HG03108 (cell line): Measurements from ENCODE around the gene WLS.
A peak's percentile ranks its signal among the peaks of the same experiment; 100 is the strongest.
"Not testable (repeated sequence)": the region's sequence is repeated elsewhere in the genome, so short reads cannot be mapped to it uniquely, and the experiment has no call there.

Experiments used
- ATAC-seq: cut with Tn5 transposase; IDR thresholded peaks from one replicate; pipeline ENCODE4 v1.9.1; 2021; ENCODE audit warnings: moderate library complexity; ENCODE audit not compliant: unreplicated experiment

The WLS gene

GRCh38 chr1:68171795-68172194 lies 60.5 kb downstream of the WLS start:
- ATAC-seq, result not testable (repeated sequence)

- no peak for ATAC-seq
Measured at GRCh38 chr1:68168545-68169171, 63.7 kb downstream of the WLS start.

- ATAC-seq, result no peak
Measured at GRCh38 chr1:68167211-68167610, 65.1 kb downstream of the WLS start.

GRCh38 chr1:68166348-68166747 lies 66.0 kb downstream of the WLS start:
- ATAC-seq, result no peak

GRCh38 chr1:68165665-68166064 lies 66.7 kb downstream of the WLS start:
- ATAC-seq, result no peak

- ATAC-seq, result no peak
Measured at GRCh38 chr1:68164918-68165317, 67.4 kb downstream of the WLS start.

- ATAC-seq, result no peak
Measured at GRCh38 chr1:68163220-68163619, 69.1 kb downstream of the WLS start.

- no peak for ATAC-seq
Measured at GRCh38 chr1:68162761-68163160, 69.6 kb downstream of the WLS start.

- not testable (repeated sequence) for ATAC-seq
Measured at GRCh38 chr1:68161672-68162071, 70.7 kb downstream of the WLS start.

GRCh38 chr1:68160935-68161334 lies 71.4 kb downstream of the WLS start:
- ATAC-seq, result peak; percentile 89

- no peak for ATAC-seq
Measured at GRCh38 chr1:68160021-68160420, 72.3 kb downstream of the WLS start.

- no peak for ATAC-seq
Measured at GRCh38 chr1:68158837-68159236, 73.5 kb downstream of the WLS start.

GRCh38 chr1:68157416-68157815 lies 74.9 kb downstream of the WLS start:
- no peak for ATAC-seq

GRCh38 chr1:68151690-68152089 lies 80.6 kb downstream of the WLS start:
- no peak for ATAC-seq

- ATAC-seq, result no peak
Measured at GRCh38 chr1:68149907-68150306, 82.4 kb downstream of the WLS start.

- ATAC-seq, result no peak
Measured at GRCh38 chr1:68149110-68149798, 83.1 kb downstream of the WLS start.

- ATAC-seq, result no peak
Measured at GRCh38 chr1:68148631-68149030, 83.7 kb downstream of the WLS start.

GRCh38 chr1:68147534-68148171 lies 84.7 kb downstream of the WLS start:
- no peak for ATAC-seq

GRCh38 chr1:68145418-68146126 lies 86.8 kb downstream of the WLS start:
- ATAC-seq, result no peak

GRCh38 chr1:68144856-68145255 lies 87.5 kb downstream of the WLS start:
- no peak for ATAC-seq

- no peak for ATAC-seq
Measured at GRCh38 chr1:68143633-68144032, 88.7 kb downstream of the WLS start.

GRCh38 chr1:68142461-68142860 lies 89.9 kb downstream of the WLS start:
- no peak for ATAC-seq
